Lower lobe of right lung (tissue), 2 donors: ENCODE results near the gene HIF1AN. TPM values are rescaled to one million over a fixed set of nuclear protein-coding genes. Genes with fewer than 3 reads are reported as not detected.

Experiments used
- ATAC-seq, 2 donors: fragments of 200-7000 bp; cut with Tn5 transposase; one replicate each; pipeline ENCODE4 v1.9.1; 2020 to 2022; ENCODE audit warnings: mild to moderate bottlenecking in 2 of 2, moderate library complexity in 2 of 2
- DNase-seq: peaks from one replicate; pipeline ENCODE4 v3.0.0-alpha.2; 2020
- H3K27ac ChIP-seq: fragments of 200-600 bp; one replicate; pipeline ENCODE4 v1.8.0; 2022
- H3K27me3 ChIP-seq: fragments of 200-600 bp; one replicate; pipeline ENCODE4 v1.8.0; 2022; ENCODE audit warnings: low read depth
- H3K36me3 ChIP-seq: fragments of 200-600 bp; one replicate; pipeline ENCODE4 v1.8.0; 2022; ENCODE audit warnings: mild to moderate bottlenecking
- H3K4me1 ChIP-seq: fragments of 200-600 bp; one replicate; pipeline ENCODE4 v1.8.0; 2022
- H3K4me3 ChIP-seq: fragments of 200-600 bp; one replicate; pipeline ENCODE4 v1.8.0; 2022; ENCODE audit warnings: mild to moderate bottlenecking
- H3K9me3 ChIP-seq: fragments of 200-600 bp; one replicate; pipeline ENCODE4 v1.8.0; 2022
- intact Hi-C: fragments of 100-400 bp; cut with DNase I; formaldehyde crosslinking; loops from one replicate; pipeline ENCODE4 v1.11.0; 2022
- total RNA-seq: library from RNA; stranded (reverse); fragmentation: NEBNext Ultra II Directional; extraction: Animal tissue kit (Norgen Biotek cat#: 25700); gene quantifications from one replicate; pipeline ENCODE4 v1.2.1, GENCODE V29; 2021
- TF ChIP-seq, protein P1 (sequence below): fragments of 200-600 bp; IDR thresholded peaks from one replicate; pipeline ENCODE4 v1.8.0; 2022; ENCODE audit warnings: antibody characterized with exemption, mild to moderate bottlenecking
- donor health status: DM: no; HTN: yes; CAD: no; lungs with severe emphysema.

Gene HIF1AN
- total RNA-seq, 1 donor from 2014 or later = 35.6 TPM

DNA sequence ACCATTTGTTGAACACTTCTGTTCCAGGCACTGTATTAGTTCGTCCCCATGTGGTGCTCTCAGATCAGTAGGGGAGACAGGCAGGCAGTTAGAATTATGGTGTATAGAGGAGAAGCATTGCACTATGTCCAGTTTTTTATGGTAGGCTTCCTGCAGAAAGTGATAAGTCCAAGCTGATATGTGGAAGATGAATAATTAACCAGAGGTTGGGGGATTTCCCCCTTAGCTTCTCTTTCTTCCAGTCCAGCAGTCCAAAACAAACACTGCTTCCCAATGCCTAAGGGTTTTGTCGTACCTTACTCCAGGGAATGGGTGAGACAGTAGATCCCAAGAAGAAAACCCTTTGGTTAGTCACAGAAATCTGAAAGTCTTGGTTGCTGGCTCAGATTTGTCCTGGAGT lies 19.2 kb downstream of the HIF1AN start:
- ATAC-seq = no peak
- no peaks in the 10 kb centered on the region for H3K9me3 ChIP-seq
- intact Hi-C loops = no loop called here
- H3K4me3 ChIP-seq = no peak overlapping the region
- no peak overlapping the region for H3K27ac ChIP-seq
- peaks cover 18% of the 10 kb centered on the region for H3K36me3 ChIP-seq
- no peak for DNase-seq
- TF ChIP-seq, protein P1, sequence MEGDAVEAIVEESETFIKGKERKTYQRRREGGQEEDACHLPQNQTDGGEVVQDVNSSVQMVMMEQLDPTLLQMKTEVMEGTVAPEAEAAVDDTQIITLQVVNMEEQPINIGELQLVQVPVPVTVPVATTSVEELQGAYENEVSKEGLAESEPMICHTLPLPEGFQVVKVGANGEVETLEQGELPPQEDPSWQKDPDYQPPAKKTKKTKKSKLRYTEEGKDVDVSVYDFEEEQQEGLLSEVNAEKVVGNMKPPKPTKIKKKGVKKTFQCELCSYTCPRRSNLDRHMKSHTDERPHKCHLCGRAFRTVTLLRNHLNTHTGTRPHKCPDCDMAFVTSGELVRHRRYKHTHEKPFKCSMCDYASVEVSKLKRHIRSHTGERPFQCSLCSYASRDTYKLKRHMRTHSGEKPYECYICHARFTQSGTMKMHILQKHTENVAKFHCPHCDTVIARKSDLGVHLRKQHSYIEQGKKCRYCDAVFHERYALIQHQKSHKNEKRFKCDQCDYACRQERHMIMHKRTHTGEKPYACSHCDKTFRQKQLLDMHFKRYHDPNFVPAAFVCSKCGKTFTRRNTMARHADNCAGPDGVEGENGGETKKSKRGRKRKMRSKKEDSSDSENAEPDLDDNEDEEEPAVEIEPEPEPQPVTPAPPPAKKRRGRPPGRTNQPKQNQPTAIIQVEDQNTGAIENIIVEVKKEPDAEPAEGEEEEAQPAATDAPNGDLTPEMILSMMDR = no peak
- no peaks in the 10 kb centered on the region for H3K27me3 ChIP-seq
- H3K4me1 ChIP-seq = no peaks in the 10 kb centered on the region

DNA sequence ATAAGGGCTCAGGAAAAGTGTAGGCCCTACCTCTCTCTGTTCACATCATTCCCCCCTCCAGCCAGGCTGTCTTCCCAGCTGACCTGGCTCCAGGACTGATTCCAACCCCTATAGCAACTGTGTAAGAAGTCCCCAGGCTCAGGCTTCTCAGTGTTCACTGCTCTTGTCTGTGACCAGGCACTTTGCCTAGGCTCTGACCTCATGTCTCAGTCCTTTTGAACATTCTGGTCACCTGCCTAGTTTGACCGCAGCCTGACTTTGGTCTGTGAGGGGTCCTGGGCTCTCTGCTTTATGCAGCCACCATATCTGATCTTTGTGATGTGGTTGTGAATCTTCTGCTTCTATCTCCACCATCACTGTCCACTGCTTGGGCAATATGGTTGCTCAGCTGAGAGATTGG lies 24.5 kb downstream of the HIF1AN start:
- ATAC-seq (no peak), DNase-seq (no peak)
- no peak overlapping the region for H3K4me3 ChIP-seq
- TF ChIP-seq, protein P1 = no peak
- H3K27ac ChIP-seq = no peak overlapping the region
- no peaks in the 10 kb centered on the region for H3K9me3 ChIP-seq
- peaks cover 14% of the 10 kb centered on the region for H3K4me1 ChIP-seq
- H3K27me3 ChIP-seq = peaks cover 32% of the 10 kb centered on the region
- peaks cover 4% of the 10 kb centered on the region for H3K36me3 ChIP-seq
- intact Hi-C loops = no loop called here

DNA sequence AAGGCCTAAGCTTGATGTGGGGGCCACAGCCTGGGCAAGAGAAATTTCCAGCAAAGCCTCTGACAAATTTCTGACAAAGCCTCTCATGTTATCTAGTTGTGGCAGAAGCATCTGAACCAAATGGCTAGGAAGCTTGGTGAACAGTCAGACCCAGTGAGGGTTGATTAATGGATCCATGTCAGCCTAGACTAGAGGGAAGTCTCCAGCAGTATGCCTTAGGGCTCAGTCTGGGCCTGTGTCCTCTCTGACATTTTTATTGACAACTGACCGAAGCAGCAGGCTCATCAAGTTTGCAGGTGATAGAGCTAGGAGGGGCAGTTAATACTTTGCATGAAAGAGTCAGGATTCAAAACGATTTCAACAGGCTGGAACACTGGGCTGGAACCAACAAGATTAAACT lies 25.3 kb downstream of the HIF1AN start:
- ATAC-seq (no peak), DNase-seq (no peak)
- TF ChIP-seq, protein P1 = no peak
- Histone ChIP-seq H3K36me3 (peaks cover 4% of the 10 kb centered on the region), H3K4me1 (peaks cover 14% of the 10 kb centered on the region), H3K27ac (no peak overlapping the region), H3K9me3 (no peaks in the 10 kb centered on the region), H3K27me3 (peaks cover 40% of the 10 kb centered on the region), H3K4me3 (no peak overlapping the region)
- intact Hi-C loops = no loop called here

DNA sequence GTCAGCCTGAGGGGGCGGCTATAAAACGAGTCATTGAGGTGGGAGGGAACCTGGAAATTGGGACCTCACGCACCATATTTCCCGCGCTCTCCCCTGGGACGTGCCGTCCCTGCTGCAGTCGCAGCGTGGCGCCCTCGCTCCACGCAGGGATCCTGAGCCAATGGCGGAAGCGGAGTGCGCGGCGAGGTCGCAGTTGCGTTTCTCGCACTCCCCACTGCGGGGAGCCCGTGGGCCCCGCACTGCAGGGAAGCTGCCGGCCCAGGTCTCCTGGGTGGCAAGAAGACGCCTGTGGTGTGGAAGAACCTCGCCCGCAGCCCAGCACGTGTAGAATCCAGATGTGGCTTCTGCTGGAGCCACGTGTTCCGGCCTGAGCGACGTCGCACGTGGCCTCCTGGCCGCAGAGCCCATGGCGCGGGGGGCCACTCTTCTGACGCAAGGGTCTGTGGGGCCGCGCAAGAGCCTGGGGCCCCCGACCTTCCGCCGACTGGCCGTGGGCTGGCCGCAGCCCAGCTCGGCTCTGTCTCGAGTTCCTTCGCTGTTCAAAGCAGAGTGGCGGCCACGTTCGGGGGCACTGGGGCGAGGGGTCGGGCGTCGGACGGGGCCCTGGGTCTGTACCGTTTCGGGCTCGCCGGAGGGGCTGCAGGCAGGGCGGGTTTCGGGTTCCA lies 26.4 kb downstream of the HIF1AN start:
- H3K9me3 ChIP-seq = no peaks in the 10 kb centered on the region
- H3K27me3 ChIP-seq = peaks cover 50% of the 10 kb centered on the region
- DNase-seq (peak; percentile 79), ATAC-seq (peak; percentile 91)
- peak overlapping the region; percentile 27 for H3K4me3 ChIP-seq
- H3K4me1 ChIP-seq = peaks cover 14% of the 10 kb centered on the region
- intact Hi-C loops = no loop called here
- no peaks in the 10 kb centered on the region for H3K36me3 ChIP-seq
- TF ChIP-seq, protein P1 = peak; percentile 77
- H3K27ac ChIP-seq = no peak overlapping the region

DNA sequence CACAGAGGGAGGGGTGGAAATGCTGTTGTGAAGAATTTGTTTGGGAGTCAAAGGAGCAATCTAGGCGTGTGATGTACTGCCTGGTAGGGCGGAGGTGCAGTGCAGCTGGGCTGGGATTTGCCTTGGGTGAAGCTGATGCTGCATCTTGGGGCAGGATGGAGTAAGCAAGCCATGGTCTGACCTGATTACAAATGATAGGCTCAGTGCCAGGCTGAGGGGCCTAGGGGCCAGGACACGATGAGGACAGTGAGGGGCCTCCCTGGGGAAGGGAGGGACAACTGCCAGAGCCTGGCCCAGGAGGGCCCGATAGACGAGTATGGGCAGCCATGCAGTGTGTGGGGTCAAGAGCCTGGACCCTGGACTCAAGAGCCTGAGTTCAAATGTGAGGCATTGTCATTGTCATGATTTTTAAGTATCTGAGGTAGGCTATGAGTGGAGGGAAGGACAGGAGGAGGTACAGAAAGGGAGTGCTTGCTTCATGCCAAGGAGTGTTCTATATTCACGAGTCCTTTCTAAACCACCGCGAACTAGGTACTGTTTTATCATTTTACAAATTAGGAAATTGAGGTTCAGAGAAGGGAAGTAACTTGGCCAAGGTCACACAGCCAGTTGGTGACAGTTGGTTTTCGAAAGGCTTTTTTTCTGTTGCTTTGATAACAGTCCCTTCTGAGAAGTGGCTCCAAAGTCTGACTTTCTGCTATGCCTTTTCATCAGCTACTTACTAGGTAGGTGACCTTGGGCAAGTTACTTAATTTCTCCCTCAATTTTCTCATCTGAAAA lies 29.7 kb downstream of the HIF1AN start:
- H3K9me3 ChIP-seq = no peaks in the 10 kb centered on the region
- H3K36me3 ChIP-seq = no peaks in the 10 kb centered on the region
- ATAC-seq (no peak), DNase-seq (no peak)
- H3K27ac ChIP-seq = no peak overlapping the region
- TF ChIP-seq, protein P1 = no peak
- H3K4me1 ChIP-seq = peaks cover 14% of the 10 kb centered on the region
- intact Hi-C loops = no loop called here
- H3K4me3 ChIP-seq = no peak overlapping the region
- H3K27me3 ChIP-seq = peaks cover 76% of the 10 kb centered on the region
